HCT116 (cell line): Measurements from ENCODE around the gene MIGA1. TPM values are rescaled to one million over a fixed set of nuclear protein-coding genes. Genes with fewer than 3 reads are reported as not detected.
A peak's percentile ranks its signal among the peaks of the same experiment; 100 is the strongest.

Experiments used
- ATAC-seq: fragments of 200-7000 bp; cut with Tn5 transposase; 2 replicates; pipeline ENCODE4 v1.9.1; 2020; ENCODE audit warnings: mild to moderate bottlenecking, moderate library complexity
- Bru-seq: library from RNA; stranded (reverse); fragments of 400-500 nt; gene quantifications from one replicate; lab custom pipeline; 2021; lab: Mats Ljungman, UMichigan
- BruChase-seq, 2 experiments: library from RNA; stranded (reverse); fragments of 400-500 nt; gene quantifications; one replicate each; lab custom pipeline; 2021; lab: Mats Ljungman, UMichigan
- BruUV-seq: library from RNA; stranded (reverse); fragments of 400-500 nt; replicated peaks from 2 replicates; lab custom pipeline; 2021; lab: Mats Ljungman, UMichigan
- CTCF ChIA-PET: fragments of 300-600 bp; sonication (Branson Sonifier 250); formaldehyde crosslinking; loops from one replicate; lab custom pipeline; 2021; ENCODE audit warnings: antibody characterized with exemption; lab: Charles Lee
- POLR2A ChIA-PET: fragments of 300-600, 350-600 bp; sonication (Branson Sonifier 250); formaldehyde crosslinking; loops from one replicate; lab custom pipeline; 2021; ENCODE audit warnings: antibody characterized with exemption; lab: Charles Lee
- RAD21 ChIA-PET, 2 experiments: fragments of 300-600 bp; sonication (Branson Sonifier 250); formaldehyde crosslinking; loops; one replicate each; lab custom pipeline; 2023; ENCODE audit warnings: low total read pairs in 2 of 2; ENCODE audit not compliant: uncharacterized antibody in 2 of 2, unreplicated experiment in 2 of 2, low non-redundant PET in 1 of 2; lab: Charles Lee
- DNase-seq: peaks from one replicate; pipeline ENCODE4 v3.0.0-alpha.2; 2010; ENCODE audit warnings: low read depth, low spot score
- H2AFZ ChIP-seq: fragments of 200-600 bp; shearing (Covaris generic), sonication (generic); 2 replicates; pipeline ENCODE4 v1.6.1; 2017; ENCODE audit warnings: low read depth, mixed run types, mixed read lengths, antibody characterized with exemption, low read length; ENCODE audit not compliant: poor library complexity, severe bottlenecking
- H3K27ac ChIP-seq: 2 replicates; pipeline ENCODE4 v1.5.1; 2012; ENCODE audit warnings: low read depth, low read length
- H3K27me3 ChIP-seq: fragments of 200-600 bp; sonication (generic); 2 replicates; pipeline ENCODE4 v1.6.1; 2016; ENCODE audit warnings: mixed run types, low read length, mixed read lengths; ENCODE audit not compliant: insufficient read depth
- H3K36me3 ChIP-seq, 2 experiments: fragments of 200-500 bp in 1 of 2; fragments of 200-600 bp in 1 of 2; sonication (Bioruptor generic) in 1 of 2; sonication (generic) in 1 of 2; 2 replicates each; pipeline versions ENCODE4 v1.5.1 to v1.6.1; 2014 to 2016; ENCODE audit warnings: low read length in 2 of 2, inconsistent platforms in 1 of 2, mixed read lengths in 1 of 2, mixed run types in 1 of 2; ENCODE audit not compliant: insufficient read depth in 2 of 2, control insufficient read depth in 1 of 2
- H3K4me1 ChIP-seq, 2 experiments: fragments of 200-600 bp in 1 of 2; sonication (generic) in 1 of 2; 2 replicates each; pipeline versions ENCODE4 v1.5.1 to v1.6.1; 2012 to 2017; ENCODE audit warnings: low read length in 2 of 2, inconsistent platforms in 1 of 2, mild to moderate bottlenecking in 1 of 2, mixed read lengths in 1 of 2, mixed run types in 1 of 2, moderate library complexity in 1 of 2; ENCODE audit not compliant: insufficient read depth in 2 of 2, control insufficient read depth in 1 of 2
- H3K4me2 ChIP-seq: fragments of 200-600 bp; sonication (generic); 2 replicates; pipeline ENCODE4 v1.6.1; 2017; ENCODE audit warnings: mixed run types, low read length, mixed read lengths
- H3K4me3 ChIP-seq, 2 experiments: fragments of 200-600 bp in 1 of 2; sonication (generic) in 1 of 2; replicated peaks in 1 of 2; 2 replicates each; pipeline ENCODE4 v1.5.1; 2011 to 2016; ENCODE audit warnings: low read length in 2 of 2, control low read depth in 1 of 2, low read depth in 1 of 2, mild to moderate bottlenecking in 1 of 2, mixed read lengths in 1 of 2, mixed run types in 1 of 2
- H3K79me2 ChIP-seq: fragments of 200-600 bp; sonication (generic); 2 replicates; pipeline ENCODE4 v1.6.1; 2017; ENCODE audit warnings: mild to moderate bottlenecking, mixed run types, low read length, moderate library complexity, mixed read lengths; ENCODE audit not compliant: insufficient read depth
- H3K9ac ChIP-seq: fragments of 200-600 bp; sonication (generic); 2 replicates; pipeline ENCODE4 v1.6.1; 2016; ENCODE audit warnings: low read length, mixed read lengths
- H3K9me2 ChIP-seq: fragments of 200-600 bp; sonication (generic), shearing (Covaris generic); 2 replicates; pipeline ENCODE4 v1.6.1; 2017; ENCODE audit warnings: mixed run types, mild to moderate bottlenecking, moderate library complexity; ENCODE audit not compliant: insufficient read depth
- H3K9me3 ChIP-seq, 2 experiments: fragments of 200-500 bp in 1 of 2; fragments of 200-600 bp in 1 of 2; sonication (Bioruptor generic) in 1 of 2; sonication (generic) in 1 of 2; 2 replicates each; pipeline ENCODE4 v1.6.1; 2014 to 2017; ENCODE audit warnings: low read length in 2 of 2, mixed read lengths in 2 of 2, inconsistent platforms in 1 of 2, low read depth in 1 of 2, mild to moderate bottlenecking in 1 of 2, mixed run types in 1 of 2, moderate library complexity in 1 of 2; ENCODE audit not compliant: control insufficient read depth in 1 of 2, insufficient read depth in 1 of 2
- H4K20me1 ChIP-seq: fragments of 200-600 bp; sonication (generic), shearing (Covaris generic); 2 replicates; pipeline ENCODE4 v1.6.1; 2017; ENCODE audit warnings: mixed run types, mild to moderate bottlenecking, moderate library complexity; ENCODE audit not compliant: insufficient read depth
- CEBPB ChIP-seq: IDR thresholded peaks from 2 replicates; pipeline ENCODE4 v1.6.1; 2012; ENCODE audit warnings: low read depth
- CTCF ChIP-seq, 3 experiments: fragments of 200-600 bp in 1 of 3; sonication (generic) in 1 of 3; IDR thresholded peaks in 2 of 3; conservative IDR thresholded peaks in 1 of 3; 2 replicates each; pipeline ENCODE4 v1.5.1; 2012 to 2017; ENCODE audit warnings: low read depth in 2 of 3, low read length in 2 of 3, antibody characterized with exemption in 1 of 3, borderline replicate concordance in 1 of 3, control low read depth in 1 of 3, mild to moderate bottlenecking in 1 of 3, mixed read lengths in 1 of 3, mixed run types in 1 of 3, moderate library complexity in 1 of 3; ENCODE audit not compliant: insufficient read depth in 1 of 3
- EGR1 ChIP-seq: IDR thresholded peaks from 2 replicates; pipeline ENCODE4 v1.6.1; 2012; ENCODE audit warnings: low read depth
- ELF1 ChIP-seq: IDR thresholded peaks from 2 replicates; pipeline ENCODE4 v1.6.1; 2012; ENCODE audit warnings: low read depth, borderline replicate concordance
- EZH2 ChIP-seq: fragments of 200-600 bp; sonication (generic); IDR thresholded peaks from 2 replicates; pipeline ENCODE4 v1.6.1; 2017; ENCODE audit warnings: antibody characterized with exemption, mixed run types
- EZH2phosphoT487 ChIP-seq: fragments of 200-600 bp; IDR thresholded peaks from 2 replicates; pipeline ENCODE4 v1.6.1; 2018; ENCODE audit warnings: antibody characterized with exemption, borderline replicate concordance
- FOSL1 ChIP-seq: IDR thresholded peaks from 2 replicates; pipeline ENCODE4 v1.6.1; 2012; ENCODE audit warnings: low read depth
- JUND ChIP-seq: IDR thresholded peaks from 2 replicates; pipeline ENCODE4 v1.6.1; 2012
- POLR2A ChIP-seq: IDR thresholded peaks from 2 replicates; pipeline ENCODE4 v1.7.0; 2011; ENCODE audit warnings: borderline replicate concordance; ENCODE audit not compliant: insufficient read depth, insufficient read length; ENCODE audit errors: extremely low read depth
- POLR2AphosphoS5 ChIP-seq: IDR thresholded peaks from 2 replicates; pipeline ENCODE4 v1.6.1; 2011; ENCODE audit warnings: mild to moderate bottlenecking, low read depth, low read length, moderate library complexity
- RAD21 ChIP-seq: IDR thresholded peaks from 2 replicates; pipeline ENCODE4 v1.6.1; 2012; ENCODE audit warnings: low read depth, mild to moderate bottlenecking
- REST ChIP-seq: IDR thresholded peaks from 2 replicates; pipeline ENCODE4 v1.6.1; 2012; ENCODE audit warnings: low read depth
- SIN3A ChIP-seq: IDR thresholded peaks from 2 replicates; pipeline ENCODE4 v1.6.1; 2012; ENCODE audit warnings: low read depth
- SRF ChIP-seq: IDR thresholded peaks from 2 replicates; pipeline ENCODE4 v1.6.1; 2012; ENCODE audit warnings: low read depth
- TCF7L2 ChIP-seq: IDR thresholded peaks from 2 replicates; pipeline ENCODE4 v1.7.0; 2011; ENCODE audit warnings: borderline replicate concordance, inconsistent platforms; ENCODE audit not compliant: insufficient read depth, insufficient read length; ENCODE audit errors: extremely low read depth
- YY1 ChIP-seq: IDR thresholded peaks from 2 replicates; pipeline ENCODE4 v1.6.1; 2011; ENCODE audit warnings: low read length, low read depth, moderate library complexity, mild to moderate bottlenecking; ENCODE audit not compliant: insufficient replicate concordance; ENCODE audit errors: extremely low read depth
- ZNF274 ChIP-seq: fragments of 200-500 bp; sonication (Bioruptor generic); IDR thresholded peaks from 2 replicates; pipeline ENCODE4 v1.6.1; 2014; ENCODE audit warnings: mild to moderate bottlenecking, low read depth, low read length, inconsistent platforms
- intact Hi-C: fragments of 100-400 bp; cut with micrococcal nuclease; formaldehyde crosslinking; loops from 2 replicates; pipeline ENCODE4 v1.10.0; 2022
- long read RNA-seq: library from polyadenylated mRNA; unstranded; transcript quantifications from one replicate; pipeline ENCODE4 v2.0.0, GENCODE V29; 2021; ENCODE audit not compliant: unreplicated experiment
- polyA plus RNA-seq: library from polyadenylated mRNA; unstranded; fragments of >200 nt; gene quantifications from 2 replicates; pipeline ENCODE4 v1.2.1, GENCODE V29; 2012; ENCODE audit warnings: missing spikeins
- total RNA-seq: library from RNA; stranded (reverse); gene quantifications from one replicate; pipeline ENCODE4 v1.2.1, GENCODE V29; 2021; ENCODE audit not compliant: unreplicated experiment
- TF ChIP-seq, protein P1 (sequence below): IDR thresholded peaks from 2 replicates; pipeline ENCODE4 v1.6.1; 2012

Gene MIGA1
- total RNA-seq = 9.6 TPM
- polyA plus RNA-seq = 2.7 and 3.0 TPM in 2 replicates
- Bru-seq, nascent RNA = percentile 65 among the genes with signal in this experiment
- percentile 67 among the genes with signal in this experiment for BruChase-seq, experiment 1, labeled RNA remaining after a 6-hour chase
- percentile 69 among the genes with signal in this experiment for BruChase-seq, experiment 2, labeled RNA remaining after a 2-hour chase
- long read RNA-seq, full-length matches to known transcripts = 7 of 14 reads
- long read RNA-seq, partial matches to known transcripts = 0 of 14 reads
- long read RNA-seq, other reads (novel, unspliced or antisense) = 7 of 14 reads

DNA sequence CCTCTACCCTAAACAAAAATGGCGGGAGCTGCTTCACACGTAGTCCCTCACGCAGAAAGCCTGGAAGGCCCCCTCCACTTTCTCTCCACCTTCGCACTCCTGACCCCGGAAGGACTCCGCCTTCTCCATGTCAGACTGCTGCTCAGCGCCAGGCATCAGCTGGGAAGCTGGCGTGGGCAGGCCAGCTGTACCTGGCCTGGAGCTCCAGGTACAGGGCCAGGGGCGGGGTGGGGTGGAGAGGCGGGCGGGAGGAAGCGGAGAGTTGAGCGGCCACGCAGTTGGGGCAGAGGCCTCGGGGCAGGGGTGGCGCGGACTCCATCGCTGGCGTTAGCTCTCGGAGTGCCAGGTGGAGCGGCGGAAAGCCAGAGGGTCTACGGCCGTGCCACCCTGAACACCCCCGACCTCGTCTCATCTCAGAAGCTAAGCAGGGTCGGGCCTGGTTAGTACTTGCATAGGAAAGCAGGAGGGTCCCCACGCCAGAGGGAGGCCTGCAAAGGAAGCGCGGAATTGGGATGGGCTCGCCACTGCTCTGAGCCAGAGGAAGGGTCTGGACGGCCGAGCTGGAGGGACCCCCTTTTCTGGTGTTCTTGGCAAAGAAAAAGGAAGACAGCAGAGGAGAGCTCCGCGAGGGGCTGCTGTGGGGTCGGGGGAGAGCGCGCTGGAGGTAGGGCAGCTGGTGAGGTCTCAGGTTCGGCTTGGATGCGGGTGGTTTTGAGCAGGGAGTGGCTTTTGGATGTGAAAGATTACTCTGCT, at the start of gene MIGA1:
Gene MIGA1, plus strand, starts transcription at position 121 of the 753 bp plus-strand sequence. CDS start 3,604 bp downstream, outside the sequence.
- H3K9me2 ChIP-seq = no peaks in the 10 kb centered on the region
- peak within 1 kb of the TSS; percentile 76 to 97 for H3K4me3 ChIP-seq
- peaks cover 37% of the 10 kb centered on the region for H3K79me2 ChIP-seq
- intact Hi-C loops = loop anchor here (1.0 kb wide), 1 partner anchor 97 kb away; the partner anchor contains the start of gene ZZZ3
- peak; percentile 85 for DNase-seq
- peaks cover 6 to 14% of the 10 kb centered on the region in 2 experiments; a peak in 3 of 4 replicates for H3K4me1 ChIP-seq
- H3K36me3 ChIP-seq = peaks cover 0 to 4% of the 10 kb centered on the region in 2 experiments; a peak in 1 of 4 replicates
- H3K9me3 ChIP-seq = no peaks in the 10 kb centered on the region
- CTCF ChIA-PET = interaction anchor here (0.7 to 1.5 kb wide), 2 partner anchors 121 to 245 kb away, joined by 4 read pairs; no protein-coding TSS in a partner anchor
- peak within 1 kb of the TSS; percentile 33 for H3K27ac ChIP-seq
- peak within 1 kb of the TSS; percentile 73 for H3K4me2 ChIP-seq
- RAD21 ChIA-PET = interaction anchor here in 1 of 2 experiments (0.7 kb wide), 1 partner anchor 238 kb away, joined by 3 read pairs; no protein-coding TSS in a partner anchor
- no TSS peak for BruUV-seq
- peak within 1 kb of the TSS; percentile 76 for H3K9ac ChIP-seq
- no peaks in the 10 kb centered on the region for H3K27me3 ChIP-seq
- peak within 1 kb of the TSS; percentile 98 for H2AFZ ChIP-seq
- peak; percentile 97 for ATAC-seq
- H4K20me1 ChIP-seq = no peaks in the 10 kb centered on the region
- POLR2A ChIA-PET = interaction anchor here (0.6 to 1.1 kb wide), 4 partner anchors 23 to 326 kb away, joined by 3 to 4 read pairs (median 4); no protein-coding TSS in a partner anchor
- TF ChIP-seq POLR2A (peak; percentile 44), ELF1 (peak; percentile 53), ZNF274 (no peak), SRF (no peak), CTCF (IDR thresholded peaks at IDR 0.05 in 2 of 3, conservative IDR thresholded peaks at IDR 0.05 in 1 of 3; ENCODE audit: borderline replicate concordance in 1 of 3, insufficient read depth in 1 of 3, low read depth in 2 of 3, low read length in 2 of 3) (no peak), FOSL1 (no peak), YY1 (peak; percentile 99), POLR2AphosphoS5 (peak; percentile 89), EZH2 (no peak), RAD21 (no peak), CEBPB (no peak), REST (no peak), EGR1 (peak; percentile 92), TCF7L2 (no peak), JUND (no peak), EZH2phosphoT487 (no peak), SIN3A (peak; percentile 79)
- TF ChIP-seq, protein P1, sequence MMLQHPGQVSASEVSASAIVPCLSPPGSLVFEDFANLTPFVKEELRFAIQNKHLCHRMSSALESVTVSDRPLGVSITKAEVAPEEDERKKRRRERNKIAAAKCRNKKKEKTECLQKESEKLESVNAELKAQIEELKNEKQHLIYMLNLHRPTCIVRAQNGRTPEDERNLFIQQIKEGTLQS = no peak
